H9 (cell line): ENCODE results near the gene PRKCB. TPM values are rescaled to one million over a fixed set of nuclear protein-coding genes. Genes with fewer than 3 reads are reported as not detected.

Source experiments
- DNase-seq: peaks from one replicate; pipeline ENCODE4 v3.0.0-alpha.2; 2017
- H2AFZ ChIP-seq: one replicate; pipeline ENCODE4 v1.6.1; 2013; ENCODE audit warnings: mild to moderate bottlenecking, low read length, control low read depth, moderate library complexity
- H2AK5ac ChIP-seq: 2 replicates; pipeline ENCODE4 v1.6.1; 2013; ENCODE audit warnings: low read length, control low read depth, mixed read lengths; ENCODE audit not compliant: insufficient read length
- H2BK120ac ChIP-seq: one replicate; pipeline ENCODE4 v1.6.1; 2013; ENCODE audit warnings: low read depth, mild to moderate bottlenecking, low read length, control low read depth, inconsistent platforms; ENCODE audit not compliant: poor library complexity, severe bottlenecking
- H2BK12ac ChIP-seq: 2 replicates; pipeline ENCODE4 v1.6.1; 2013; ENCODE audit warnings: low read length, control low read depth, mixed read lengths, low read depth; ENCODE audit not compliant: insufficient read length
- H2BK15ac ChIP-seq: 2 replicates; pipeline ENCODE4 v1.6.1; 2013; ENCODE audit warnings: low read depth, low read length, control low read depth
- H2BK20ac ChIP-seq: one replicate; pipeline ENCODE4 v1.6.1; 2013; ENCODE audit warnings: low read depth, mild to moderate bottlenecking, low read length, control low read depth, inconsistent platforms; ENCODE audit not compliant: poor library complexity, severe bottlenecking
- H2BK5ac ChIP-seq: 2 replicates; pipeline ENCODE4 v1.6.1; 2013; ENCODE audit warnings: low read length, control low read depth, mixed read lengths; ENCODE audit not compliant: insufficient read length
- H3K14ac ChIP-seq: 2 replicates; pipeline ENCODE4 v1.6.1; 2013; ENCODE audit warnings: low read length, control low read depth; ENCODE audit not compliant: insufficient read depth
- H3K18ac ChIP-seq: 2 replicates; pipeline ENCODE4 v1.6.1; 2013; ENCODE audit warnings: low read depth, mild to moderate bottlenecking, mixed read lengths, low read length, control low read depth; ENCODE audit not compliant: insufficient read length
- H3K23ac ChIP-seq: 2 replicates; pipeline ENCODE4 v1.6.1; 2013; ENCODE audit warnings: low read length, control low read depth, mixed read lengths, low read depth; ENCODE audit not compliant: insufficient read length
- H3K23me2 ChIP-seq: 2 replicates; pipeline ENCODE4 v1.6.1; 2013; ENCODE audit warnings: low read depth, mild to moderate bottlenecking, mixed read lengths, low read length, control low read depth; ENCODE audit not compliant: insufficient read length, poor library complexity, severe bottlenecking
- H3K27ac ChIP-seq: 2 replicates; pipeline ENCODE4 v1.5.1; 2013; ENCODE audit warnings: low read length, control low read depth, mixed read lengths, low read depth; ENCODE audit not compliant: insufficient read length
- H3K27me3 ChIP-seq: 2 replicates; pipeline ENCODE4 v1.6.1; 2013; ENCODE audit warnings: low read length, control low read depth, inconsistent platforms; ENCODE audit not compliant: insufficient read depth
- H3K4ac ChIP-seq: 2 replicates; pipeline ENCODE4 v1.6.1; 2013; ENCODE audit warnings: low read depth, mild to moderate bottlenecking, control low read depth, inconsistent platforms, low read length, moderate library complexity
- H3K4me1 ChIP-seq: 2 replicates; pipeline ENCODE4 v1.6.1; 2013; ENCODE audit warnings: low read length, control low read depth, inconsistent platforms; ENCODE audit not compliant: insufficient read depth
- H3K4me2 ChIP-seq: 2 replicates; pipeline ENCODE4 v1.6.1; 2013; ENCODE audit warnings: low read length, control low read depth, mixed read lengths; ENCODE audit not compliant: insufficient read length, insufficient read depth
- H3K56ac ChIP-seq: 2 replicates; pipeline ENCODE4 v1.6.1; 2013; ENCODE audit warnings: low read depth, mild to moderate bottlenecking, mixed read lengths, low read length, control low read depth; ENCODE audit not compliant: insufficient read length
- H3K79me1 ChIP-seq: 2 replicates; pipeline ENCODE4 v1.6.1; 2013; ENCODE audit warnings: low read depth, mild to moderate bottlenecking, moderate library complexity, low read length, control low read depth, inconsistent platforms; ENCODE audit not compliant: insufficient read depth, poor library complexity, severe bottlenecking
- H3K79me2 ChIP-seq: 2 replicates; pipeline ENCODE4 v1.6.1; 2013; ENCODE audit warnings: low read length, control low read depth, inconsistent platforms; ENCODE audit not compliant: insufficient read depth
- H3K9ac ChIP-seq: 2 replicates; pipeline ENCODE4 v1.6.1; 2013; ENCODE audit warnings: low read length, control low read depth, mixed read lengths; ENCODE audit not compliant: insufficient read length; ENCODE audit errors: extremely low read depth
- H3K9me3 ChIP-seq: one replicate; pipeline ENCODE4 v1.6.1; 2013; ENCODE audit warnings: low read depth, low read length, inconsistent platforms; ENCODE audit not compliant: control insufficient read depth
- H3T11ph ChIP-seq: one replicate; pipeline ENCODE4 v1.6.1; 2013; ENCODE audit warnings: mild to moderate bottlenecking, low read length, control low read depth, inconsistent platforms
- H4K20me1 ChIP-seq: one replicate; pipeline ENCODE4 v1.6.1; 2013; ENCODE audit not compliant: control insufficient read depth, insufficient read length, insufficient read depth
- H4K5ac ChIP-seq: 2 replicates; pipeline ENCODE4 v1.6.1; 2013; ENCODE audit warnings: low read depth, mild to moderate bottlenecking, mixed read lengths, low read length, control low read depth; ENCODE audit not compliant: insufficient read length
- H4K8ac ChIP-seq: replicated peaks from 2 replicates; pipeline ENCODE4 v1.6.1; 2013; ENCODE audit warnings: low read length, control low read depth, mixed read lengths, low read depth; ENCODE audit not compliant: insufficient read length
- H4K91ac ChIP-seq: 2 replicates; pipeline ENCODE4 v1.6.1; 2013; ENCODE audit warnings: low read depth, mild to moderate bottlenecking, moderate library complexity, mixed read lengths, low read length, control low read depth; ENCODE audit not compliant: insufficient read length
- H3K27ac Mint-ChIP-seq, 3 experiments: 2 replicates in 2 of 3; 3 replicates in 1 of 3; pipeline ENCODE4 v1.8.0; 2020 to 2021; ENCODE audit warnings: mixed read lengths in 3 of 3, mild to moderate bottlenecking in 1 of 3, moderate library complexity in 1 of 3
- H3K27me3 Mint-ChIP-seq: 2 replicates; pipeline ENCODE4 v1.8.0; 2021; ENCODE audit warnings: low read depth, mild to moderate bottlenecking, moderate library complexity, mixed read lengths
- H3K36me3 Mint-ChIP-seq, 3 experiments: 2 replicates in 2 of 3; 3 replicates in 1 of 3; pipeline ENCODE4 v1.8.0; 2020 to 2021; ENCODE audit warnings: low read depth in 3 of 3, mixed read lengths in 3 of 3; ENCODE audit not compliant: insufficient read depth in 1 of 3
- H3K4me1 Mint-ChIP-seq, 2 experiments: 2 replicates each; pipeline ENCODE4 v1.8.0; 2020; ENCODE audit warnings: mixed read lengths in 2 of 2
- H3K4me3 Mint-ChIP-seq, 2 experiments: 2 replicates in 1 of 2; 3 replicates in 1 of 2; pipeline ENCODE4 v1.8.0; 2020 to 2021; ENCODE audit warnings: mild to moderate bottlenecking in 2 of 2, mixed read lengths in 2 of 2, moderate library complexity in 1 of 2
- H3K9me3 Mint-ChIP-seq, 2 experiments: 2 replicates in 1 of 2; 3 replicates in 1 of 2; pipeline ENCODE4 v1.8.0; 2020; ENCODE audit warnings: mild to moderate bottlenecking in 2 of 2, mixed read lengths in 2 of 2, moderate library complexity in 1 of 2
- WGBS: extraction: QIAGEN DNeasy Blood & Tissue Kit; methylation state at CpG from one replicate; pipeline ENCODE4 v1.1.7; 2013; ENCODE audit warnings: missing lambda C conversion rate, low lambda C conversion rate, mixed read lengths; ENCODE audit not compliant: insufficient read length; ENCODE audit errors: extremely low coverage; 5-methylcytosine and 5-hydroxymethylcytosine counted together
- total RNA-seq: library from RNA; stranded (reverse); gene quantifications from 2 replicates; pipeline ENCODE4 v1.2.1, GENCODE V29; 2021
- TF ChIP-seq, protein P1 (sequence below): fragments of 200-600 bp; sonication (generic); conservative IDR thresholded peaks from 3 replicates; pipeline ENCODE4 v1.8.0; 2021; ENCODE audit warnings: antibody characterized with exemption, mild to moderate bottlenecking

PRKCB gene
- total RNA-seq, 1 experiment from 2014 or later, result 7.0 TPM

DNA sequence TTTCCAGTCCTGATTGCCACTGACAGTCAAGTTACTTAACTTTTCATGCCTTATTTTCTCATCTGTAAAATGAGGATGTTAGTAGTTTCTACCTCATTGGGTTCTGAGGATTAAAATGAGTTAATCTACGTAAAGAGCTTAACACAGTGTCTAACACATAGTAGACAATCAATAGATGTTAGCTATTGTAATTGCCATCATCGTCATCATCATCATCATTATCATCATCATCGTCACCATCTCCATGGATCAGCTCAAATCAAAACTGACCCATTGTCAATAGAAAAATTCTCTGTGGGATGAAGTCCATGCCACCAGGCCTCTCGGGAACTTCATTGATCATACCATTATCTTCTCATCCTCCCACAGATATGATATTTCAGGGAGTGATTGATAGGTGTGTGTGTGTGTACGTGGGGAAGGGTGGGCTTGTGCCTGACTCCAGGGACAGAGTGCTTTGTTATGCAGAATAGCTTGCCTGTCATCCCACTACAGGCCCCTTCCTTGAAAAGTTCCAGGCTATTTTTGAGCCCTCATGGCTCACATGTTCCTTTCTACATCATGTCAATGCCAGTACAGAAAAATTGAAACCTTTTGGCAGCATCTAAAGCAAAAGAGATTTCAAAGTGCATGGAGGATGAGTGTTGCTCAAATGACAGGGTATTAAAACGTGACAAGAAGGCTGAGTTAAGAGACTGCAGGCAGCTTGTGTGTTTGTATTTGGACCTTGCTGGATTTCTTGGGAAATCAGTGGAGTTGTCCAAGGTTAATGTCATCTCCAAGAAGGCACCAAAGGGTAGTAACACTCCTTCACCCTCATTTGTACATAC, 133.9 kb downstream of the PRKCB start:
- no peak overlapping the region for H4K5ac ChIP-seq
- WGBS, result no CpG with 5 or more reads among the region's 6 CpGs
- H3K79me1 ChIP-seq, result no peaks in the 10 kb centered on the region
- H3K18ac ChIP-seq, result no peak overlapping the region
- Mint-ChIP-seq H3K4me3 (no peak overlapping the region), H3K36me3 (no peaks in the 10 kb centered on the region), H3K9me3 (no peaks in the 10 kb centered on the region; a peak in 1 of 5 replicates), H3K4me1 (peaks cover 18 to 26% of the 10 kb centered on the region in 2 experiments), H3K27ac (no peak overlapping the region), H3K27me3 (peaks cover 38% of the 10 kb centered on the region)
- H2BK15ac ChIP-seq, result no peak overlapping the region
- H3T11ph ChIP-seq, result no peak overlapping the region
- no peak overlapping the region for H4K91ac ChIP-seq
- H2AK5ac ChIP-seq, result no peak overlapping the region
- no peak overlapping the region for H3K23ac ChIP-seq
- peaks cover 3% of the 10 kb centered on the region; the same call in 1 of the 2 replicates for H3K4me1 ChIP-seq
- H3K4ac ChIP-seq, result no peak overlapping the region
- no peak overlapping the region for H3K56ac ChIP-seq
- H3K14ac ChIP-seq, result no peak overlapping the region
- no peak overlapping the region for H2AFZ ChIP-seq
- H2BK20ac ChIP-seq, result no peak overlapping the region
- no peak overlapping the region for H2BK120ac ChIP-seq
- H2BK5ac ChIP-seq, result no peak overlapping the region
- H4K20me1 ChIP-seq, result no peaks in the 10 kb centered on the region
- H3K27me3 ChIP-seq, result no peaks in the 10 kb centered on the region
- no peak overlapping the region for H3K4me2 ChIP-seq
- no peaks in the 10 kb centered on the region for H3K9me3 ChIP-seq
- H2BK12ac ChIP-seq, result no peak overlapping the region
- H3K23me2 ChIP-seq, result no peaks in the 10 kb centered on the region
- TF ChIP-seq, protein P1, sequence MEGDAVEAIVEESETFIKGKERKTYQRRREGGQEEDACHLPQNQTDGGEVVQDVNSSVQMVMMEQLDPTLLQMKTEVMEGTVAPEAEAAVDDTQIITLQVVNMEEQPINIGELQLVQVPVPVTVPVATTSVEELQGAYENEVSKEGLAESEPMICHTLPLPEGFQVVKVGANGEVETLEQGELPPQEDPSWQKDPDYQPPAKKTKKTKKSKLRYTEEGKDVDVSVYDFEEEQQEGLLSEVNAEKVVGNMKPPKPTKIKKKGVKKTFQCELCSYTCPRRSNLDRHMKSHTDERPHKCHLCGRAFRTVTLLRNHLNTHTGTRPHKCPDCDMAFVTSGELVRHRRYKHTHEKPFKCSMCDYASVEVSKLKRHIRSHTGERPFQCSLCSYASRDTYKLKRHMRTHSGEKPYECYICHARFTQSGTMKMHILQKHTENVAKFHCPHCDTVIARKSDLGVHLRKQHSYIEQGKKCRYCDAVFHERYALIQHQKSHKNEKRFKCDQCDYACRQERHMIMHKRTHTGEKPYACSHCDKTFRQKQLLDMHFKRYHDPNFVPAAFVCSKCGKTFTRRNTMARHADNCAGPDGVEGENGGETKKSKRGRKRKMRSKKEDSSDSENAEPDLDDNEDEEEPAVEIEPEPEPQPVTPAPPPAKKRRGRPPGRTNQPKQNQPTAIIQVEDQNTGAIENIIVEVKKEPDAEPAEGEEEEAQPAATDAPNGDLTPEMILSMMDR, result no peak
- H3K9ac ChIP-seq, result no peak overlapping the region
- no peak overlapping the region for H3K27ac ChIP-seq
- DNase-seq, result no peak
- no peak overlapping the region for H4K8ac ChIP-seq
- H3K79me2 ChIP-seq, result no peaks in the 10 kb centered on the region
